ENCODE measurements around the gene ZNF536.
"Not testable (repeated sequence)": the region's sequence is repeated elsewhere in the genome, so short reads cannot be mapped to it uniquely, and the experiment has no call there.

Gene ZNF536

DNA sequence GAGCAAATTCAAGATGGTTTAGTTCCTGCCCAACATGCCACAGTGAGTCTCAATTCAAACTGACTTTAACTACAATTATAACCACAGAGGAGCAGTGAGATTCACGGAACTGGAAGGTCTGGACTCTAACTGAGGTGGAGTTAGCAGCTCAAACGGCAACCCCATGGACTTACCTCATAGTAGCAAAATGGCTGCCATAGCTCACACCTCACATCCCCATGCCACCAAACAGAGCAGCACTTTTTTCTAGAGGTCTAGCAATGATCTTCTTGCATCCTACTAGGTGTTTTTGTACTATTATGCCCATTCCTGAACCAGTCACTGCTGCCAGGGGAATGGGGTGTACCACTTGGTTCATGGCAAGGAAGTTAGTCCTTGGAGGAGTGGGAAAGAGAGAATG, 87.7 kb downstream of the ZNF536 start:
- TF ChIP-seq, protein P1, sequence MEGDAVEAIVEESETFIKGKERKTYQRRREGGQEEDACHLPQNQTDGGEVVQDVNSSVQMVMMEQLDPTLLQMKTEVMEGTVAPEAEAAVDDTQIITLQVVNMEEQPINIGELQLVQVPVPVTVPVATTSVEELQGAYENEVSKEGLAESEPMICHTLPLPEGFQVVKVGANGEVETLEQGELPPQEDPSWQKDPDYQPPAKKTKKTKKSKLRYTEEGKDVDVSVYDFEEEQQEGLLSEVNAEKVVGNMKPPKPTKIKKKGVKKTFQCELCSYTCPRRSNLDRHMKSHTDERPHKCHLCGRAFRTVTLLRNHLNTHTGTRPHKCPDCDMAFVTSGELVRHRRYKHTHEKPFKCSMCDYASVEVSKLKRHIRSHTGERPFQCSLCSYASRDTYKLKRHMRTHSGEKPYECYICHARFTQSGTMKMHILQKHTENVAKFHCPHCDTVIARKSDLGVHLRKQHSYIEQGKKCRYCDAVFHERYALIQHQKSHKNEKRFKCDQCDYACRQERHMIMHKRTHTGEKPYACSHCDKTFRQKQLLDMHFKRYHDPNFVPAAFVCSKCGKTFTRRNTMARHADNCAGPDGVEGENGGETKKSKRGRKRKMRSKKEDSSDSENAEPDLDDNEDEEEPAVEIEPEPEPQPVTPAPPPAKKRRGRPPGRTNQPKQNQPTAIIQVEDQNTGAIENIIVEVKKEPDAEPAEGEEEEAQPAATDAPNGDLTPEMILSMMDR (IDR thresholded peaks at IDR 0.05), result no peak
- no peak for TF ChIP-seq ZFX (IDR thresholded peaks at IDR 0.05; ENCODE audit: borderline replicate concordance)
- H3K27ac ChIP-seq, result no peak overlapping the region

DNA sequence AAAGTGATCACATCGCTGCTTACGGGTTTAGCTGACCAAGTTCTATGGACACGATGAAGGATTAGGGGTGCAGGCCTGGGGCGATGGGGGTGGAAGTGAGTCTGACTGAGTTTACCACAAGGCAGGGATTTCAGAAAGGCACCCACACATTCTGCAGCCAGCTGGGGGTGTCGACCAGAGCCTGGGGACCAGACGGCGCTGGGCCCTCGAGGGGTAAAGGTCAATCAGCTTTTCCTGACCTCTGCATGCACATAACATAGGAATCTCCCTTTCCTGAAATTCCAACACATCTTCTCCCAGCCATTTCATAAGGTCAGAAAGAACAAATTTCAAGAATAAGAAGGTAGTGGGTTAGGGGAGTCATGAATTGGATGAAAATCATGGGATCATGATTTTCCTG, 92.0 kb downstream of the ZNF536 start:
- TF ChIP-seq ZFX (IDR thresholded peaks at IDR 0.05; ENCODE audit: borderline replicate concordance), result no peak
- TF ChIP-seq, protein P1 (IDR thresholded peaks at IDR 0.05), result no peak
- no peak overlapping the region for H3K27ac ChIP-seq

DNA sequence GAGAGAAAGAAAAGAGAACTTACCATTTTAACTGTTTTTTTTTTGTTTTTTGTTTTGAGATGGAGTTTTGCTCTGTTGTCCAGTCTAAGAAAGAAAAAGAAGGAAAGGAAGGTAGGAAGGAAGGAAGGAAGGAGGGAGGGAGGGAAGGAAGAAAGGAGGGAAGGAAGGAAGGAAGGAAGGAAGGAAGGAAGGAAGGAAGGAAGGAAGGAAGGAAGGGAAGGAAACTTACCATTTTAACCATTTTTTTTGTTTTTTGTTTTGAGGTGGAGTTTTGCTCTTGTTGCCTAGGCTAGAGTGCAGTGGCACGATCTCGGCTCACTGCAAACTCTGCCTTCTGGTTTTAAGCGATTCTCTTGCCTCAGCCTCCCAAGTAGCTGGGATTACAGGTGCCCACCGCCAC, 94.4 kb downstream of the ZNF536 start:
- H3K27ac ChIP-seq, result not testable (repeated sequence)

DNA sequence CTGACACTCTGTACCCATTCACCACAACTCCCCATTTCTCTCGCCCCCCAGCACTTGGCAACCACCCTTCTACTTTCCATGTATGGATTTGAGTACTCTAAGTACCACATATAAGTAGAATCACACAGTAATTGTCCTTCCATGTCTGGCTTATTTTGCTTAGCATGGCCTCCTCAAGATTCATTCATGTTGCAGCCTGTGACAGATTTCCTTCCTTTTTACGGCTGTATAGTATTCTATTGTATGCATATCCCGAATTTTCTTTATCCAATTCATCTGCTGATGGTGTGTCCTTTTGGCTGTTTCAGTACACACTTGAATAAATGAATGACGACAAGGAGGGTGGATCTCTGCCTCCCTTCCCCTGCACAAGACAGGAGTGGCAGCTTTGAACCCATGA, 95.1 kb downstream of the ZNF536 start:
- no peak overlapping the region for H3K27ac ChIP-seq
- TF ChIP-seq, protein P1 (IDR thresholded peaks at IDR 0.05), result no peak
- no peak for TF ChIP-seq ZFX (IDR thresholded peaks at IDR 0.05; ENCODE audit: borderline replicate concordance)

DNA sequence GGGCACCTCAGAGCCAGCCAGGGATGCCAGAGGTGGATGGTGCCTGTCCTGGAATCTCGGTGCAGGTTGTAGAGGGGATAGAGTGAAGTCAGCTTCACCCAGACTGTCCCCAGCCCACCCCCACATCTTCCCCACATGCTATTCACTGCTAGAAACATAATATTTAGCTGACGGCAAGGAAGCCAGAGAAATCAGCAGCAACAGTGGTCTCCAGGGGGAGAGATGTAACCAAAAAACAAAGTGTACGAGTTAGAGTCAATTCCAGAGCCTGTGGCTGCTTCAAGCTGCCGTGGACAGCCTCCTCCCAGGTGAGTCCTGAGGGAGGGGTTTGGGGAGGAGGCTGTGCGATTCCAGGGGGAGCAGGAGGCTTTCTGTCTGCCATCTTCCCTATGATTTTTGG, 97.6 kb downstream of the ZNF536 start:
- H3K27ac ChIP-seq, result no peak overlapping the region
- TF ChIP-seq ZFX (IDR thresholded peaks at IDR 0.05; ENCODE audit: borderline replicate concordance), result no peak
- TF ChIP-seq, protein P1 (IDR thresholded peaks at IDR 0.05), result no peak

DNA sequence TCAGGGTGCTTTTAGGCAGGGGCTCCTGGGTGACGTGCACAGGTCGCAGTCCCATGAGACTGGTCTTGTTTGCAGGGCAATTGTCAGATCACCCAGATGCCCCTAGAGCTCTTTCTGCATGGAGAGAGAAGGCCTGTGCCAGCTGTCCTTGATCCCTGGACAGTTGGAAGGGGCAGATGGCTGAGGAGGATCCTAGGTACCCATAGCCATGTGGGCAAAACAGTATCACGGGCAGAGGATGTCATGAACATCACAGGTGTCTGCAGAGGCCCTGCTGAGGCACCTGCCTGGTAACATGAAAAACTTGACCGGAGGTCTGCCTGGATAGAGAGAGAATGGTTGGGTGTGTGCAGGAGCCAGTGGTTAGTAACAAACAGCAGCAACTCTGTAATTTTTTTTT, 99.3 kb downstream of the ZNF536 start:
- TF ChIP-seq ZFX (IDR thresholded peaks at IDR 0.05; ENCODE audit: borderline replicate concordance), result no peak
- TF ChIP-seq, protein P1 (IDR thresholded peaks at IDR 0.05), result no peak
- no peak overlapping the region for H3K27ac ChIP-seq

DNA sequence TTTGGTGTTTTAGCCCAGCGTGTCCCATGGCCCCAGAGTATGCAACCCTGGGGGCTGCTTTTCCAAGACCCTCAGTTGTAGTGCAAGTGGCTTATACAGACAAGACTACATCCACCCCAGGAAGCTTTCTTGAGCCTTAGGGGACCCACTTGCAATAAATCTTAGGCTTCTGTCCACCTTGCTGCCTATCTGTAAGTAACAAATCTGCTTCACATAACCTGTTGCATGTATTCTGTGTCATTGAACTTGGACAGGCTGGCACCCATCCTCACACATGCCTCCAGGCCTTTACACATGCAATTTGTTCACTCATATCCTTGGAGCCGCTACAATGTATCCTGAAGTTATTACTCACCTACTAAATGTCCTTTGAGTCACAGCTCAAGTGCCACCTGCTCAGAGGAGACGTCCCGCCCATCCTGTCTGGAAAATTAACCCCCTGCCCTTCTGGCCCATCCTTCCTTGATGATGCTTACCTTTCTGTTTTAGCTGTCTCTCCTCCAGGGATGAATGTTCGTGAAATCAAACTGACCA, 101.2 kb downstream of the ZNF536 start:
- no peak overlapping the region for H3K27ac ChIP-seq
- TF ChIP-seq, protein P1 (IDR thresholded peaks at IDR 0.05), result no peak
- no peak for TF ChIP-seq ZFX (IDR thresholded peaks at IDR 0.05; ENCODE audit: borderline replicate concordance)

DNA sequence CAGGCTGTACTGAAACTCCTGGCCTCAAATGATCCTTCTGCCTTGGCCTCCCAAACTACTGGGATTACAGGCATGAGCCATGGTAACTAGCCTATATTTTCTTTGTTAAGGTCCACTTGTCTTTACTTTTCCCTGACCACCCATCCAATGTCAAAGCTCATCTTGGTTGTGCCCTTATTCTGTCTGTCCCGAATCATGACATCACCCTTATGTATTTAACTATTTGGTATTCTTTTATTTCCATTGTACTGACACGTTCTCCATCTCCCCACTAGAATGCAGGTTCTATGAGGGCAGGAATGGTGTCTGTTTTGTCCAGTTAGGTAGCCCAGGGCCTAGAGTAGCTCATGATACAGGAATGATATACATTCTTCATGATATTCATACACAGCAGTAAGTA, 104.8 kb downstream of the ZNF536 start:
- H3K27ac ChIP-seq, result no peak overlapping the region
- TF ChIP-seq, protein P1 (IDR thresholded peaks at IDR 0.05), result no peak
- TF ChIP-seq ZFX (IDR thresholded peaks at IDR 0.05; ENCODE audit: borderline replicate concordance), result no peak
